Loucy (cell line): Measurements from ENCODE around the gene BRCC3.

Source experiments
- H2AFZ ChIP-seq: fragments of 200-600 bp; sonication (generic); 2 replicates; pipeline ENCODE4 v1.6.0; 2016; ENCODE audit warnings: antibody characterized with exemption, mild to moderate bottlenecking, low read length, moderate library complexity
- H3F3A ChIP-seq: fragments of 200-600 bp; 2 replicates; pipeline ENCODE4 v1.6.0; 2016; ENCODE audit warnings: antibody characterized with exemption, low read depth, mild to moderate bottlenecking
- H3K27me3 ChIP-seq: fragments of 200-600 bp; sonication (generic); 2 replicates; pipeline ENCODE4 v1.6.1; 2014; ENCODE audit warnings: low read length, mild to moderate bottlenecking; ENCODE audit not compliant: insufficient read depth, poor library complexity, severe bottlenecking
- H3K36me3 ChIP-seq: fragments of 200-600 bp; sonication (generic); 2 replicates; pipeline ENCODE4 v1.6.1; 2016; ENCODE audit warnings: low read length; ENCODE audit not compliant: insufficient read depth
- H3K4me1 ChIP-seq: fragments of 200-600 bp; sonication (generic); 2 replicates; pipeline ENCODE4 v1.5.1; 2014; ENCODE audit warnings: low read length, mild to moderate bottlenecking; ENCODE audit not compliant: insufficient read depth, poor library complexity, severe bottlenecking
- H3K4me2 ChIP-seq: fragments of 200-600 bp; sonication (generic); 2 replicates; pipeline ENCODE4 v1.6.0; 2014; ENCODE audit warnings: antibody characterized with exemption, low read length, low read depth, mild to moderate bottlenecking; ENCODE audit not compliant: poor library complexity, severe bottlenecking
- H3K4me3 ChIP-seq: fragments of 200-600 bp; sonication (generic); 2 replicates; pipeline ENCODE4 v1.5.1; 2014; ENCODE audit warnings: low read length, mild to moderate bottlenecking, mixed read lengths; ENCODE audit not compliant: poor library complexity, severe bottlenecking
- H3K79me2 ChIP-seq: fragments of 200-600 bp; sonication (generic); 2 replicates; pipeline ENCODE4 v1.6.1; 2014; ENCODE audit warnings: low read length; ENCODE audit not compliant: insufficient read depth
- H3K9ac ChIP-seq: fragments of 200-600 bp; sonication (generic); 2 replicates; pipeline ENCODE4 v1.6.0; 2014; ENCODE audit warnings: mild to moderate bottlenecking, low read depth, low read length, moderate library complexity; ENCODE audit not compliant: poor library complexity, severe bottlenecking
- H3K9me2 ChIP-seq: fragments of 200-600 bp; sonication (generic); replicated peaks from 2 replicates; pipeline ENCODE4 v1.6.1; 2016; ENCODE audit warnings: low read depth, low read length, mixed read lengths
- H3K9me3 ChIP-seq: fragments of 200-600 bp; sonication (generic); 2 replicates; pipeline ENCODE4 v1.6.1; 2014; ENCODE audit warnings: mild to moderate bottlenecking, antibody characterized with exemption, low read length, low read depth; ENCODE audit not compliant: insufficient read depth
- H4K20me1 ChIP-seq: fragments of 200-600 bp; sonication (generic); 2 replicates; pipeline ENCODE4 v1.6.0; 2014; ENCODE audit warnings: antibody characterized with exemption, low read length, mild to moderate bottlenecking; ENCODE audit not compliant: insufficient read depth, poor library complexity, severe bottlenecking
- CTCF ChIP-seq: fragments of 200-600 bp; sonication (generic); conservative IDR thresholded peaks from 2 replicates; pipeline ENCODE4 v1.5.1; 2014; ENCODE audit warnings: mild to moderate bottlenecking, antibody characterized with exemption, low read length
- EZH2phosphoT487 ChIP-seq: fragments of 200-600 bp; IDR thresholded peaks from 2 replicates; pipeline ENCODE4 v1.6.1; 2018; ENCODE audit warnings: antibody characterized with exemption, mild to moderate bottlenecking, moderate library complexity, borderline replicate concordance

BRCC3 gene

GRCh38 chrX:155035688-155036087, 35.6 kb upstream of the BRCC3 start:
- Histone ChIP-seq H3K27me3 (no peaks in the 10 kb centered on the region), H3K36me3 (peaks cover 14% of the 10 kb centered on the region; the same call in 1 of the 2 replicates), H2AFZ (no peak overlapping the region), H4K20me1 (no peaks in the 10 kb centered on the region), H3K9me2 (no peaks in the 10 kb centered on the region), H3K9ac (no peak overlapping the region), H3K9me3 (0 out of 2 replicates have a peak, but pooled peaks cover 5% of the 10 kb centered on the region), H3K79me2 (peaks cover 22% of the 10 kb centered on the region; the same call in 1 of the 2 replicates), H3K4me3 (no peak overlapping the region), H3K4me2 (no peak overlapping the region), H3F3A (no peaks in the 10 kb centered on the region), H3K4me1 (no peaks in the 10 kb centered on the region)
- TF ChIP-seq EZH2phosphoT487 (no peak), CTCF (no peak)

- H3F3A ChIP-seq, result no peaks in the 10 kb centered on the region
- H2AFZ ChIP-seq, result no peak overlapping the region
- H3K79me2 ChIP-seq, result peaks cover 13% of the 10 kb centered on the region; the same call in 1 of the 2 replicates
- no peaks in the 10 kb centered on the region for H3K27me3 ChIP-seq
- H3K9me3 ChIP-seq, result no peaks in the 10 kb centered on the region
- peaks cover 6% of the 10 kb centered on the region for H3K4me1 ChIP-seq
- no peaks in the 10 kb centered on the region for H4K20me1 ChIP-seq
- H3K9me2 ChIP-seq, result no peaks in the 10 kb centered on the region
- peaks cover 17% of the 10 kb centered on the region; the same call in 1 of the 2 replicates for H3K36me3 ChIP-seq
- no peak overlapping the region for H3K9ac ChIP-seq
- no peak overlapping the region for H3K4me2 ChIP-seq
- no peak for TF ChIP-seq CTCF
- no peak for TF ChIP-seq EZH2phosphoT487
- H3K4me3 ChIP-seq, result no peak overlapping the region
Measured at GRCh38 chrX:155046129-155046810, 25.0 kb upstream of the BRCC3 start.

GRCh38 chrX:155046811-155047528, 24.3 kb upstream of the BRCC3 start:
- Histone ChIP-seq H3K4me2 (no peak overlapping the region), H3K4me1 (peaks cover 10% of the 10 kb centered on the region), H3K4me3 (no peak overlapping the region), H3K9ac (no peak overlapping the region), H3K9me3 (no peaks in the 10 kb centered on the region), H4K20me1 (no peaks in the 10 kb centered on the region), H2AFZ (no peak overlapping the region), H3K27me3 (no peaks in the 10 kb centered on the region), H3K79me2 (peaks cover 13% of the 10 kb centered on the region; the same call in 1 of the 2 replicates), H3K36me3 (peaks cover 19% of the 10 kb centered on the region; the same call in 1 of the 2 replicates), H3K9me2 (no peaks in the 10 kb centered on the region), H3F3A (no peaks in the 10 kb centered on the region)
- no peak for TF ChIP-seq CTCF
- TF ChIP-seq EZH2phosphoT487, result no peak
